ENCODE data around the gene MARS2.

MARS2 gene

DNA sequence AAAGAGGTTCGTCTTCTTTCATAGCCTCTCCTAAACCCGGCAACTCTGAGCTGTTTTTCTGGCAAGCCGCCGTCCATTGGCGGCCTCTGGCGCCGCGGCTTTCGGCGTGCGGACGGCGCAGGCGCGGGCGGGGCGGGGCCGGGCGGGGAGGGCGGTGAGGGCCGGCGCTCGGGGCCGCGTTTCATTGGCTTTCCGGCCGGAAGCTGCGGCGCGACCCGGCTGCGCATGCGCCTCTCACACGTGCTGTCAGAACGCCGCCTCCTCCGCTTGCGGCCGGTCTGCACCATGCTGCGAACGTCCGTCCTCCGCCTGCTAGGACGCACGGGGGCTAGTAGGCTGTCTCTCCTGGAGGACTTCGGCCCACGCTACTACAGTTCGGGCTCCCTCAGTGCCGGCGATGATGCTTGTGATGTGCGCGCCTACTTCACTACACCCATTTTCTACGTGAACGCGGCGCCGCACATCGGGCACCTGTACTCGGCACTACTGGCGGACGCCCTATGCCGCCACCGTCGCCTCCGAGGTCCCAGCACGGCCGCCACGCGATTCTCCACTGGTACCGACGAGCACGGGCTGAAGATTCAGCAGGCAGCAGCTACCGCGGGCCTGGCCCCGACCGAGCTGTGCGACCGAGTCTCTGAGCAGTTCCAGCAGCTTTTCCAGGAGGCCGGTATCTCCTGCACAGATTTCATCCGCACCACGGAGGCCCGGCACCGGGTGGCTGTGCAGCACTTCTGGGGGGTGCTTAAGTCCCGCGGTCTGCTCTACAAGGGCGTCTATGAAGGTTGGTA lies at the start of gene MARS2:
Gene MARS2 (plus strand): TSS at position 249 of the 791 bp plus-strand sequence. CDS start 37 bp downstream, at position 286.
- Mint-ChIP-seq H3K36me3 (ENCODE audit: insufficient read depth) (peaks cover 17% of the 10 kb centered on the region), H3K4me3 (peak within 1 kb of the TSS; percentile 90), H3K27me3 (peaks cover 8% of the 10 kb centered on the region), H3K27ac (ENCODE audit: low read depth) (peak within 1 kb of the TSS; percentile 89), H3K4me1 (peaks cover 58% of the 10 kb centered on the region), H3K9me3 (no peaks in the 10 kb centered on the region)
- DNase-seq (ENCODE audit: low spot score in 2 of 2) (peak; percentile 81 to 85), ATAC-seq (replicated peaks; ENCODE audit: extremely low read depth, poor library complexity, severe bottlenecking) (peak; percentile 80)

DNA sequence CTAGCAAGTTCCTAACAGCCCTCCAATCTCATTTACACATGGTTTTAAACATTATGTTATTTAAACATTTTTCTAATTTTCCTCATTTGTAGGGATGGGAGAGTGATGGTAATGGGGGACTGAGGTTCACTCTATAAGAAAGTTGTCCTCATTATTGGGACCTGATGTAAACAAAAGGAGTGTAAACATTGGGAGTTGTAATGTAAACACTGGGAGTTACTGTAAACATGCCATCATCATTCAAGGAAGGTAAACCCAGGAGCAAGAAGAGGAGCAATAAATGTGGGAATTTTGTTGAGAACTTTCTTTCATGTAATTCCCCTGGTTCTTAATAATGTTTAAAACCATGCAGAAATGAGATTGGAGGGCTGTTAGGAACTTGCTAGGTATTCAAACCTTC lies 47.6 kb upstream of the MARS2 start:
- no peaks in the 10 kb centered on the region for H3K9me3 Mint-ChIP-seq
- no peak overlapping the region for H3K4me3 Mint-ChIP-seq
- no peak overlapping the region for H3K27ac Mint-ChIP-seq (ENCODE audit: low read depth)
- H3K36me3 Mint-ChIP-seq (ENCODE audit: insufficient read depth), result no peaks in the 10 kb centered on the region
- H3K4me1 Mint-ChIP-seq, result no peaks in the 10 kb centered on the region
- DNase-seq (ENCODE audit: low spot score in 2 of 2), result no peak
- no peak for ATAC-seq (replicated peaks; ENCODE audit: extremely low read depth, poor library complexity, severe bottlenecking)
- H3K27me3 Mint-ChIP-seq, result no peaks in the 10 kb centered on the region

DNA sequence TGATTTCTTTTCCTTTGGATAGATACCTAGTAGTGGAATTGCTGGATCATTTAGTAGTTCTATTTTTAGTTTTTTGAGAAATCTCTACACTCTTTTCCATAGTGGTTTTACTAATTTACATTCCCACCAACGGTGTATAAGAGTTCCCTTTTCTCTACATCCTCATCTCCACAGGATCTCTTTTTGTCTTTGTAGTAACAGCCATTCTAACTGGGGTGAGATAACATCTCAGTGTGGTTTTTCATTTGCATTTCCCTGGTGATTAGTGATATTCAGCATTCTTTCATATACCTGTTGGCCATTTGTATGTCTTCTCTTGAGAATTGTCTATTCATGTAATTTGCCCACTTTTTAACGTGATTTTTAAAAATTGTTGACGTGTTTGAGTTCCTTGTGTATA lies 43.5 kb upstream of the MARS2 start:
- ATAC-seq (replicated peaks; ENCODE audit: extremely low read depth, poor library complexity, severe bottlenecking) (no peak), DNase-seq (ENCODE audit: low spot score in 2 of 2) (no peak)
- Mint-ChIP-seq H3K4me3 (no peak overlapping the region), H3K27ac (ENCODE audit: low read depth) (no peak overlapping the region), H3K9me3 (peaks cover 10% of the 10 kb centered on the region), H3K4me1 (no peaks in the 10 kb centered on the region), H3K36me3 (ENCODE audit: insufficient read depth) (no peaks in the 10 kb centered on the region), H3K27me3 (no peaks in the 10 kb centered on the region)

DNA sequence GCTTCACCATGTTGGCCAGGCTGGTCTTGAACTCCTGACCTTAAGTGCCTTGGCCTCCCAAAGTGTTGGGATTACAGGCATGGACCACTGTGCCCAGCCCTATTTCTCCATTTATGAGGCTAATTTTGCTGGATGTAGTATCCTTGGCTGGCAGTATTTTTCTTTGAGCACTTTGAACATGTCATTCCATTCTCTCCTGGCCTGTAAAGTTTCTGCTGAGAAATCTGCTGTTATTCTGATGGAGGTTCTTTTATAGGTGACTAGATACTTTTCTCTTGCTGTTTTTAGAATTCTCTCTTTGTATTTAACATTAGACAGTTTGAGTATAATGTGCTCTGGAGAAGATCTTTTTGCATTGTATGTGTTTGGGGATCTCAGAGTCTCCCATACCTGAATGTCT lies 38.9 kb upstream of the MARS2 start:
- ATAC-seq (replicated peaks; ENCODE audit: extremely low read depth, poor library complexity, severe bottlenecking) (no peak), DNase-seq (ENCODE audit: low spot score in 2 of 2) (no peak)
- no peak overlapping the region for H3K27ac Mint-ChIP-seq (ENCODE audit: low read depth)
- H3K9me3 Mint-ChIP-seq, result peaks cover 17% of the 10 kb centered on the region
- H3K4me3 Mint-ChIP-seq, result no peak overlapping the region
- H3K4me1 Mint-ChIP-seq, result no peaks in the 10 kb centered on the region
- H3K36me3 Mint-ChIP-seq (ENCODE audit: insufficient read depth), result no peaks in the 10 kb centered on the region
- H3K27me3 Mint-ChIP-seq, result no peaks in the 10 kb centered on the region

DNA sequence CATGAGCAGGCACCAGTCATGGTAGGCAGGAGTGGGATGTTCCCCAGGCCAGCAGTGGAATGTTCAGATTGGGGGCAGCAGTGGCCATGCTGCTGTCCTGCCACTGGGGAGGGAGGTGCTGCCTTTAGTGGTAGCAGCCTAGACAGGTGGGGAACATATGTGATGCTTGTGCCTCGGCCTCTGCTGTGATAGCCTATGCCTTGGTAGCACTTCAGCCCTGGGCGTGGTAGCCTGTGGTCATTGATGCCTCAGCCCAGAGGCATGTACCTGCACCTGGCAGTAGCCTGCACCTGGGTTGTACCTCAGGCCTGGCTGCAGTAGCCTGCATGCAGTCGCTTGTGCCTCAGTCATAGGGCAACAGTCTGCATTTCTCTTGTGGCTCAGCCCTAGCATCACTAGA lies 36.9 kb upstream of the MARS2 start:
- Mint-ChIP-seq H3K27ac (ENCODE audit: low read depth) (no peak overlapping the region), H3K27me3 (peaks cover 12% of the 10 kb centered on the region), H3K36me3 (ENCODE audit: insufficient read depth) (peaks cover 4% of the 10 kb centered on the region), H3K9me3 (peaks cover 17% of the 10 kb centered on the region), H3K4me3 (no peak overlapping the region), H3K4me1 (no peaks in the 10 kb centered on the region)
- DNase-seq (ENCODE audit: low spot score in 2 of 2), result no peak
- ATAC-seq (replicated peaks; ENCODE audit: extremely low read depth, poor library complexity, severe bottlenecking), result no peak

DNA sequence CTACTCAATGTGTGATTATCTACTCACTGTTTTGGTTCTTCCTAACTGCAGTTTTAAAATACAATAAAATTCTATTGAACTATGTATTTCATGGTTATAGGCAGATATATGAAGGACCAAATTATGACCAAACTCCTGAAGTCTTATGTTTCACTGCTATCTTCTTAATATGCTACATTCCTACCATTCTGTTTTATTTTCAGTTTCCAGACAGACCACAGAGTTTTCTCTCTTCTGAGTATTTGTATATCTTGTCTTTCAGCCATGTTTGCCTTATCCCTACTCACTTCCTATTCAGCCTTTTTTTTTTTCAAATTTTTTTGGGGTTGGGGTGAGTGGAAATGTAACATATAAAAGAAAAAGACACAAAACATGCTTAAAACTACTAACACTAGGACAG lies 36.1 kb upstream of the MARS2 start:
- Mint-ChIP-seq H3K9me3 (peaks cover 17% of the 10 kb centered on the region), H3K4me1 (no peaks in the 10 kb centered on the region), H3K27me3 (peaks cover 15% of the 10 kb centered on the region), H3K27ac (ENCODE audit: low read depth) (no peak overlapping the region), H3K4me3 (no peak overlapping the region), H3K36me3 (ENCODE audit: insufficient read depth) (peaks cover 4% of the 10 kb centered on the region)
- DNase-seq (ENCODE audit: low spot score in 2 of 2) (no peak), ATAC-seq (replicated peaks; ENCODE audit: extremely low read depth, poor library complexity, severe bottlenecking) (no peak)

DNA sequence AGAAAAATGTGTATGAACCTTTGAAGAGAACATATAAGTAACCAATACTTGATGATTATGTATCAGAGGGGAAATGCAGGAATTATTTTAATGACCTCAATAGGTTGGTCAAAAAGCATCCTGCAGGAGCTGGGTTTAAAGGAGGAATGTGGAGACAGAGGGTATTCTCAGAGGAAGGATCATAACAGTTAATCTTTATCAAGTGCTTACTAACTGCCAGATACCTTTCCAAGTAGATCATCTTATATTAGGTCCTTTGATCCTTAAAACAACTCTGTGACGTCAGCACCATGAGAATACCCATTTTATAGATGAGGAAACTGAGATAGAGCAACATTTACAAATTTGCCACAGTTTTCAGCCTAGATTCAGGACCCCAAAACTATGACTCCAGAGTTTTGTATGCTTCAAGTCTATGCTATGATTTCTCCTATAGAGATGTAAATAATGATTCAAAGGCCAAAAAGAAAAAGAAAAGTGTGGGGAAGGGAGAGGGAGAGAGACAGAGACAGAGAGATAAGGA lies 32.7 kb upstream of the MARS2 start:
- Mint-ChIP-seq H3K4me1 (no peaks in the 10 kb centered on the region), H3K27ac (ENCODE audit: low read depth) (no peak overlapping the region), H3K36me3 (ENCODE audit: insufficient read depth) (peaks cover 7% of the 10 kb centered on the region), H3K27me3 (peaks cover 24% of the 10 kb centered on the region), H3K9me3 (peaks cover 3% of the 10 kb centered on the region), H3K4me3 (no peak overlapping the region)
- ATAC-seq (replicated peaks; ENCODE audit: extremely low read depth, poor library complexity, severe bottlenecking) (no peak), DNase-seq (ENCODE audit: low spot score in 2 of 2) (no peak)

DNA sequence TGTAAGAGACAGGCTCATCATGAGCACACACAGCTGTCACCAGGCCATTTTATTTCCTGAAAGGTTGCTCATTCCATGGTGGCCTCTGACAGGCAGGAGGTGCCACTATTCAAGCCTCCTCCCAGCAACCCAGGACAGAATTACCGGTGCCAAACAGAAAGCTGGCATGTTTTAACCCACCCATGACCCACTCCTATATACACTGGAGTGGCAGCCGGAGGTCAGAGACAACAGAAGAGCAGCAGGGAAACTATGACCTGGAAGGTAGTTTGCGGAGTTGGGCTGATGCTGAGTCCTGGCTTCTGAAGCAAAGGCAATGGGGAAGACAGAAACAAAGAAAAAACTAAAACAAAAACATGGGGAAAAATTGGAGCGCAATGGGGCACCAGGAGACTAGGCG lies 32.1 kb upstream of the MARS2 start:
- H3K36me3 Mint-ChIP-seq (ENCODE audit: insufficient read depth), result peaks cover 7% of the 10 kb centered on the region
- ATAC-seq (replicated peaks; ENCODE audit: extremely low read depth, poor library complexity, severe bottlenecking) (no peak), DNase-seq (ENCODE audit: low spot score in 2 of 2) (no peak)
- H3K4me3 Mint-ChIP-seq, result no peak overlapping the region
- H3K9me3 Mint-ChIP-seq, result no peaks in the 10 kb centered on the region
- H3K27me3 Mint-ChIP-seq, result peaks cover 24% of the 10 kb centered on the region
- no peak overlapping the region for H3K27ac Mint-ChIP-seq (ENCODE audit: low read depth)
- H3K4me1 Mint-ChIP-seq, result no peaks in the 10 kb centered on the region

DNA sequence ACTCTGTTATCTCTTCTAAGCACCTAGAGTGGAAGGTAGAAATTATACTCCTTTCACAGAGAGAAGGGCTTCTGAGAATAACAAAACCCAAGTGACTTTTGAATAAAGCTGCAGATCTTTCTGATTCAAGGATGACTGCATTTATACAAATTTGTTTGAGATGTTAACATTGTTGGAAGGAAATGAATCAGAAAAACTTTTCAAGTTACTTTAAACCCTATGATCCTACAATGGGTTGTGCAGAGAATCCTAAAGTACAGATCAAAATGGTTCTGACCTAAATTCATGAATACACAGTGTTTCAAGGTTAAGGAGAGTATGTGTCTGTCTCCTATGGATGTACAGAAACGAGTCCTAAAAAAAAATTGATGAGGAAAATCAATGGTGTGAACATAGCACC lies 31.6 kb upstream of the MARS2 start:
- ATAC-seq (replicated peaks; ENCODE audit: extremely low read depth, poor library complexity, severe bottlenecking) (no peak), DNase-seq (ENCODE audit: low spot score in 2 of 2) (no peak)
- no peaks in the 10 kb centered on the region for H3K9me3 Mint-ChIP-seq
- no peak overlapping the region for H3K4me3 Mint-ChIP-seq
- no peak overlapping the region for H3K27ac Mint-ChIP-seq (ENCODE audit: low read depth)
- H3K27me3 Mint-ChIP-seq, result peaks cover 24% of the 10 kb centered on the region
- H3K36me3 Mint-ChIP-seq (ENCODE audit: insufficient read depth), result peaks cover 7% of the 10 kb centered on the region
- H3K4me1 Mint-ChIP-seq, result no peaks in the 10 kb centered on the region

DNA sequence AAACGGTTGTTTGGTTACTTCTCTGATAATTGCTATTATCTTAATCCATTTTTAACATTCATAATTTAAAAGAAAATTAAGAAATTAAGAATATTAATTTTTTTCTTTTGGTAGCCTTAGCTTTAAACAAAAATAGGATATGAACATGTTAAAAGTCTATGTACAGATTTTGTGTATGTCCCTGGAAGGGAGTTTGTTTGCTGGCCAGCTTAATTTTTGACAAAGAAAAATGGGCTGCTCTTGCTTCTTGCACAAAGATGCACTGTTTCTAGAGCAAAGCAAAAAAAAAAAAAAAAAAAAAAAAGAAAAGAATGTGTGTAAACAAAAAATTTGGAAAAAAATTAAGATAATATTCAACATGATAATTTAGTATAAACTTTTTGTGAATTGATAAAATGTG lies 31.1 kb upstream of the MARS2 start:
- peaks cover 24% of the 10 kb centered on the region for H3K27me3 Mint-ChIP-seq
- ATAC-seq (replicated peaks; ENCODE audit: extremely low read depth, poor library complexity, severe bottlenecking) (no peak), DNase-seq (ENCODE audit: low spot score in 2 of 2) (no peak)
- no peak overlapping the region for H3K4me3 Mint-ChIP-seq
- H3K4me1 Mint-ChIP-seq, result no peaks in the 10 kb centered on the region
- H3K9me3 Mint-ChIP-seq, result no peaks in the 10 kb centered on the region
- H3K27ac Mint-ChIP-seq (ENCODE audit: low read depth), result no peak overlapping the region
- H3K36me3 Mint-ChIP-seq (ENCODE audit: insufficient read depth), result peaks cover 7% of the 10 kb centered on the region

DNA sequence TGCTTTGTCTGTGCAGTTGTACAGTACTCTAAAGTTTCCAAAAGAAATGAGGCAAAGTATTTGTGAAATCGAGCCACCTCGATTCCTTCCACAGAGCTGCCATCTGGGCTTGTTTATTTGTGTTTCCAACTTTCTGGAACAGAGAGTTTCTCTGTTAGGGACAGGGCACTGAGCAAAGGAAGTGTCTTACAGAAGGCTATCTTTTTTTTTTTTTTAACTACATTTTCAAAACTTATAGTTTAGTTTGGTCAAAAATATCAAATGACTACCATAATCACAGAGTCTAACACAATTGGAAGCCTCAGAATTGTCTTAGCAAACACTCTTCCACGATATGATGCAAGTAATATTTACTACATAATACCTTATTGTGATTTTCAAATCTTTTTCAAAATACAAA lies 30.6 kb upstream of the MARS2 start:
- no peak overlapping the region for H3K27ac Mint-ChIP-seq (ENCODE audit: low read depth)
- H3K4me3 Mint-ChIP-seq, result no peak overlapping the region
- no peak for DNase-seq (ENCODE audit: low spot score in 2 of 2)
- peaks cover 7% of the 10 kb centered on the region for H3K36me3 Mint-ChIP-seq (ENCODE audit: insufficient read depth)
- no peaks in the 10 kb centered on the region for H3K4me1 Mint-ChIP-seq
- no peak for ATAC-seq (replicated peaks; ENCODE audit: extremely low read depth, poor library complexity, severe bottlenecking)
- H3K9me3 Mint-ChIP-seq, result no peaks in the 10 kb centered on the region
- H3K27me3 Mint-ChIP-seq, result peaks cover 24% of the 10 kb centered on the region

DNA sequence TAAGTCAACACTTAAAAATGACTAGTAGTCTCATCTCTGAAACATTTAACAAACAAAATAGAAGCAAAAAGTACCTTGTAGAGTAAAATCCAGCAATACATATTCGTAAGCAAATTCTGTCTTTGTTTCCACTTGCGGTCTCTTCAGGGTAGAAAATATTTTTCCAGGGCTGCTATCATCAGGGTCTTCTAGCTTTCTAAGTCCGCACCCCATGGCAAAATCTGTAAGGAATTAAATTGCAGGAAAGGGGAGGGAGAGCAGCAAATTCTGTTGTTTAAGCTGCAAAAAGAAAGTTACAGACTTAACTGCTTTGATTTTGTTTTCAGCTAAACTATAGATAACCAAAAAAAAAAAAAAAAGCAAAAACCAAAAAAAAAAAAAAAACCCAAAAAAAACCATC lies 29.9 kb upstream of the MARS2 start, which contains the start of gene RFTN2:
Gene RFTN2 (minus strand): TSS at position 342 of the 400 bp plus-strand sequence. CDS start 129 bp downstream, at position 213.
- H3K4me1 Mint-ChIP-seq, result no peaks in the 10 kb centered on the region
- no peak for ATAC-seq (replicated peaks; ENCODE audit: extremely low read depth, poor library complexity, severe bottlenecking)
- no peak within 1 kb of the TSS for H3K4me3 Mint-ChIP-seq
- no peak for DNase-seq (ENCODE audit: low spot score in 2 of 2)
- H3K9me3 Mint-ChIP-seq, result no peaks in the 10 kb centered on the region
- H3K27ac Mint-ChIP-seq (ENCODE audit: low read depth), result no peak within 1 kb of the TSS
- H3K27me3 Mint-ChIP-seq, result peaks cover 24% of the 10 kb centered on the region
- H3K36me3 Mint-ChIP-seq (ENCODE audit: insufficient read depth), result peaks cover 7% of the 10 kb centered on the region

DNA sequence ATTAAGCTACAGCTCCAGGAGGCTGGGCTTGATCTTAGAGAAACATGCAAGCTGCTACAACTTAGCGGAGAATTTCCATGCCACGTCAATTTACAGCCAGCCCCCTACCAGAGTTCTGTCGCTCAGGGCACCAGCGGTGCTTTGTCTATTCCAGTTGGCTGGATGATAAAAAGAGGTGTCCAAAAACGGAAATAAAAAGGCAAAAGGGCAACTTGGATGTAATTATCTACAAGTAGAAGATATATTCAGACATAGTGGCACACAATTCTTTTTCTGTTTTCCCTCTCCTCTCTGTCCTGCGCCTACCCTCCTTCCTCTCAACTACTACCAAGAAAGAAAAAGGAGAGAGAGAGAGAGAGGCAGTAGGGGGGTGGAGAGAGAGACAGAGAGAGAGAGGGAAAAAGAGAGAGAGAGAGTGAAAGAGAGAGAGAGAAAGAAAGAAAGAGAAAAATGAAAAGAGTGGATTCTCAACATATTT lies 29.4 kb upstream of the MARS2 start:
- Mint-ChIP-seq H3K4me3 (no peak overlapping the region), H3K27me3 (peaks cover 24% of the 10 kb centered on the region), H3K27ac (ENCODE audit: low read depth) (no peak overlapping the region), H3K36me3 (ENCODE audit: insufficient read depth) (peaks cover 7% of the 10 kb centered on the region), H3K9me3 (no peaks in the 10 kb centered on the region), H3K4me1 (no peaks in the 10 kb centered on the region)
- ATAC-seq (replicated peaks; ENCODE audit: extremely low read depth, poor library complexity, severe bottlenecking) (no peak), DNase-seq (ENCODE audit: low spot score in 2 of 2) (no peak)

All from central memory CD8-positive, alpha-beta T cell (primary cell).